HPDE6-E6E7 (cell line): ENCODE measurements around the gene TMEM248.
"Not testable (repeated sequence)": the region's sequence is repeated elsewhere in the genome, so short reads cannot be mapped to it uniquely, and the experiment has no call there.

ENCODE experiments used
- DNase-seq: peaks from one replicate; pipeline ENCODE4 v3.0.0; 2011; ENCODE audit warnings: missing footprints; ENCODE audit errors: extremely low spot score

Gene TMEM248

DNA sequence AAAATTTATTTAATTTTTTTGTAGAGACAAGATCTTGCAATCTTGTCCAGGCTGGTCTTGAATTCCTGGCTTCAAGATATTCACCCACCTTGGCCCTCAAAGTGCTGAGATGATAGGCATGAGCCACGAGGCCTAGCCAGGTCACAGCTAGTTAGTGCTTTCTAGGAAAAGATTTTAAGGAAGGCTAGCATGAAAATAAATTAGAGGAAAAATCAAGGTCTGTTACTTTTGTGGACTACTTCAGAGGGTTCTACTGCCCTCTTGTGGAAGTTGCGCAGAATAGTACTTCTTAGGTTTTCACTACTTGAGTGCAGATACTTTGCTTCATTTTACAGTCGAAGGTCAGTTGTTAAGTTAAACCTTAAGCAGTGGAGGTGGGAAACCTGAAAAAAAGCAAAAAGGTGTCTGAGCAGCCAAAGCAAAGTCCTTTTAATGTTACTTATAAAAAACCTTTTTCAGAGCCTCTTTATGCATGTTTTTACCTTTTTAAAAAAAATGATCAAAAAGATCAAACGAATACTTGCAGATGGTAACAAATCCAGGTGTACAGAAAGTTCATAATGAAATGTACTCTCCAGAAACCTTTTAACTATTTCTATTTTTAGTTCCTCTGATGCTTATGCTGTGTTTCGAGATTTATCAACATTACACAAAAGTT lies 79.7 kb downstream of the TMEM248 start:
- DNase-seq = not testable (repeated sequence)

DNA sequence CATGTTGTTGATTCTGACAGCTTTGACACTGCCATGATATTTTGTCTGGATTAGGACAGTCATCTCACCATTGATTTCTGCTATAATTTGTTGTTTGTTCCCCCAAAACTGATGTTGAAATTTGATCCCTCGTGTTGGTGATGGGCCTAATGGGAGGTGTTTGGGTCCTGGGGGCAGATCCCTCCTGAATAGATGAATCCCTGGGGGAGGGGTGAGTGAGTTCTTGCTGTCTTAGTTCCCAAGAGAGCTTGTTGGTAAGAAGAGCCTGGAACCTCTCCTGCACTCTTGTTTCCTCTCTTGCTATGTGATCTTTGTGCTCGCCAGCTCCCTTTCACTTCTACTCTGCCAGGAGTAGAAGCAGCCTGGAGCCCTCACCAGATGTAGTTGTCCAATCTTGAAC lies 83.1 kb downstream of the TMEM248 start:
- DNase-seq = not testable (repeated sequence)

- DNase-seq = no peak
Measured at GRCh38 chr7:67006965-67007364, 85.9 kb downstream of the TMEM248 start.
